GM21390 (cell line): ENCODE data around the gene PRR23E.

Experiments
- ATAC-seq: cut with Tn5 transposase; IDR thresholded peaks from one replicate; pipeline ENCODE4 v1.9.1; 2021; ENCODE audit not compliant: unreplicated experiment

PRR23E gene

DNA sequence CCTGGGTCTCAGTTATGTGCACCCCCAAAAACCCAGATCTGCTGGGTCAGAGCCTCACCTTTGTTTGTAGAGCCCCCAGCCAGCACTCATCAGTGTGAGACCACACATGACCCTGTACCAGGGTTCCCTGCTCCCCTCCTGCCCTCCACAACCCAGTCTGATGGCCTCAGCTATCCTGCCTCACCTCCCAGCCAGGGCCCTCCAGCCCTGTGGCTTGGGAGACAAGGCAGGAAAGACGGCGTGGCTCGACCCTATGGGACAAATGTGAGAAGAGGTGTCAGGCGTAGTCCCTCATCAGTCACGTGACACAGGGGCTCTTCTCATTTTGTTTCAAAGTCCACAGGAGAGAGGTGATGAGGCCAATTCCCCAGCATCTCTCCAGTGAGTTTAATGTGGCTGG is 28.3 kb upstream of the PRR23E start:
- ATAC-seq = no peak

DNA sequence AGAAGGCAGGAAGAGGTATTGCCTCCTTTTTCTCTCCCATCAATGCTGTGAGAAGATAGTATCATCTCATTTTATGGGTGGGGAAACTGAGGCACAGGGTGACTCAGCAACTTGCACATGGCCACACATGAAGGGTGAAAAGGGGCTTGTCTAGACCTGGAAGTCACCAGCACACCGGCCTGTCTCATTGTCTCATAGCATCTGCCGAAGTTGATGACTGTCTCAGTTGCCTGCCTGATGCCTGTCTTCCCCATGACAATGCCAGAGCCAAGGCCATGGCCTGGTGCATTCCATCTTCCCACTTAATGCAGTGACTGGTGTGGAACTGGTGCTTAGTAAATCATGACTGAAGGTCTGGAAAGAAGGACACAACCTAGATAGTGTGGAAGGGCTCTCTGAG is 27.9 kb upstream of the PRR23E start:
- ATAC-seq = no peak

DNA sequence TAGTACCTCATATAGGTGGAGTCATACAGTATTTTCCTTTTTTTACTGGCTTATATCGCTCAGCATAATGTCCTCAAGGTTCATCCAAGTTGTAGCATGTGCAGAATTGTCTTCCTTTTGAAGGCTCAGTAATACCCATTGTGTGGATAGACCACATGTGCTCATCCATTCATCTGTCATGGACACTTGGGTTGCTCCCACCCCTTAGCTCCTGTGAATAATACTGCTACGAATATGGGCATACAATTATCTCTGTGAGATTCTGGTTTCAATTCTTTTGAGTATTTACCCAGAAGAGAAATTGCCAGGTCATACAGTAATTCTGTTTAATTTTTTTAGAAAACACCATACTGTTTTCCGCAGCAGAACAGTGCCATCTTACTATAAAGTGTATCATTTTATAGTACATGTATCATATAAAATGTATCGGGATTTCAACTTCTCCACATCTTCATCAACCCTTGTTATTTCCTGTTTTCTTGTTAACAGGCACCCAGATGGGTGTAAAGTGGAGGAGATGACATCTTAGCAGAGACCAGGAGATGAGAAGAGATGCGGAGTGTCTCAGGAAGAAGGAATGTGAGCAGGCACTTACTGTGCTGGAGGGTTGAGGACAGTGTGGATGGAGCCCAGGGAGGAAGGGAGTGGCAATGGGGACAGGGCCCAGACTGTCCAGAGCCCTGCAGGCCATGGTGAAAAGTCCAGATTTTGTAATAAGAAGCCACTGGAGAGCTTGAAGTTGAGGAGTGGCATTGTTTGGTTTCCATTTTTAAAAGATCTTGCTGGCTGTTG is 27.0 kb upstream of the PRR23E start:
- no peak for ATAC-seq

DNA sequence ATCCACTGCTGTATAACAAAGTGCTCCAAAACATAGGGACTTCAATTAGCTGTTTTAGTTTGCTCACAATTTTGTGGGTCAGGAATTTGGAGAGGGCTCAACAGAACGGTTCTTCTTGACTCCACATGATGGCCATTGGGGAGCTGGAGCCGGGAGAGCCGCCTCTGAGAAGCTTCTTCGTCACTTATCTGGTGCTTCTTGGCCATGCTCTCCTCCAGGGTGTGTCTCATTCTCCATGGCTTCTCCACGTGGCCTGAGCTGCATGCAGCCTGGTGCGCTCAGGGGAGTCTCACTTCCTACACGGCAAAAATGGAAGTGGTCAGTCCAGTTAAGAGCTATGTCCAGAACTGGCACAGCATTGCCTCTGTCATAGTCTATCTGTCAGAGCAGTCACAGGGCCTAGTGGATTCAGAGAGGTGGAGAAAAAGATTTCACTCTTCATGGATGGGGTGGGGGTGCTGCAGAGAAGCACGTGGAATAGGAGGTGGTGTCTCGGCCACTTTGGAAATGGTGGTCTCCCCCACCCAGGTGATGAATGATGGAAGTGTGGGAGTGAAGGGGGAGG is 26.3 kb upstream of the PRR23E start:
- no peak for ATAC-seq

DNA sequence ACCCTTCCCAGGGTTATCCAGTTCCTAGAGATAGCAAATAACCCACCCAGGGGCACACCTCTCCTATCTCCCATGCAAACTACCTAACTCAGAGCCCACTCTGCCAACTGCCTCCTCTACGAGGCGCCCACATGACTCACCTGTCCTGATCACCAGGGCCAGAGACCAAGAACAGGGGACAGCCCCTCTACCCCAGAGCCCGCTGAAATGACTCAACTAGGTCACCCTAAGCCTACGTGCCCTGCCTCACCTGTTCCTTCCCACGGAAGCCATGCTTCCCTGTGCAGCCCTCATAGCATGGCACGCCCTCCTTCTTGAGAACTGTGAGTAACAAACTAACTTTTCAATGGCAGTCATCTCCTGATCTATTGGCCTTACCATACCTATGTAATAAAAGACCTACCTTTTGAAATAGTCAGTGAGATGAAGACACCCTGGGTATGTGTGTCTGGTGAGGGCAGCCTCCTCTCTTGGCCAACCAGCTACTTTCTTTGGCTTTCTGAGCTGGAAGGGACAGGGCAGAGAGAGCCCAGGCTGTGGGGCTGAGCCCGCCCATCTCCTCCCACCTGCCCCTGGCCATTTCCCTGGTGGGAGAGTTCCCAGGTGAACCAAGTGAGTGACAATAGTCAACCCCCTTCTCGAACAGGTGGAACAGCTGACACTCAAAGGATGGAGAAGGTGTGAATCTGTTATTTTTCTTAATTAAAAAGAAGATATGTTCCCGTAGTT is 25.5 kb upstream of the PRR23E start:
- no peak for ATAC-seq

DNA sequence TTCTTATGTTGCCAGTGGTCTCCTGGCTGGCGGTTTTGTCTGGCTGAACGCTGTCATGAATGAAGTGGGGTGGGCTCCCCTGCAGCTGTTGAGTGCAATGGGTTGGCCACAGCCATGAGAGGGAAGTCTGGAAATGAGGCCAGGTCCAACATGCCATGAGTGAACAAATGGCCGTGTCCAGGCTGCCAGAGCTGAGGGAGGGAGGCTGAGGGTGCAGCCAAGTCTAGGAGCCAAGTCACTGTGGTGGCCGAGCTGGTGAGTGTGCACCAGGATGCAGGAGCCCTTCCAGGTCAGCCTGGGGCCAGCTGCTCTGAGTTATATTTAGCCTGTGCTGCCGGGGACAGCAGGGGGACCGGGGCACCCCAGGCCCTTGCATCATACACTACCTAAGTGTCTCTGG is 24.7 kb upstream of the PRR23E start:
- ATAC-seq = no peak

DNA sequence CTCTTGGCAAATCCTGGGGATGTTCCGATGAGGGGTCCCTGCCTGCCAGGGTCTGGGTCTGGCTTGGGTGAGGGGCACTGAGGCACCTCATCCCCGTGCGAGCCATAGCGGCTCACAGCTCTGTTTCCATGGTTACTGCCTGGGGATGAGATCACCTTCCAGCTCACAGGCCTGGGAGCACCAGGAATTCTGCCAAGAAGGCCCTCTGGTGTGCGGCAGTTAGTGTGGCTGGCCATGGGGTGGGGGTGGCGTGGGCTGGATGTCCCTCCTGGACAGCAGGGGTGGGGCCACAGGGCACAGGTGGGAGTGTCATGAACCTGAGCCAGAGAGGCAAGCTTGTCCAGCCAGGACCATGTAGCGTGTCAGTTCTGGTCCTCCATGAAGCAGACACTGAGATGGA is 22.1 kb upstream of the PRR23E start:
- ATAC-seq = no peak

DNA sequence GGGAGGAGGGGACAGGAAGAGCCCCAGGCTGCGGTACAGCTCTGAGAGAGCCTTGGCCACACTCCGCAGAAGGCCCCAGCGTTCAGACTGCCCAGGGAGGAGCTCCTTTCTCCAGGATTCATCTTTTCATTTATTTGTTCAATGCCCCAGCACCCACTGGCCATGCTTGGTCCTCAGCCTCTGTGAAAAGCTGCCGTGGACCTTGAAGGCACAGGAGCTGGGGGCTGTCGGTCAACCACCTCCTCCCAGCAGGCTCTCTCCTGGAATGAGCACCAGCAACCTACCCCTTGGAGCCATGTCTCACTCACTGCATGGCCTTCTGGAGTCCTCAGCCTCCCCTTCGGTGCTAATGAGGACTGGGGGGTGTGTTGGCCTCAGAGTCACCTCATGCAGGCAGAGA is 21.6 kb upstream of the PRR23E start:
- ATAC-seq = no peak

DNA sequence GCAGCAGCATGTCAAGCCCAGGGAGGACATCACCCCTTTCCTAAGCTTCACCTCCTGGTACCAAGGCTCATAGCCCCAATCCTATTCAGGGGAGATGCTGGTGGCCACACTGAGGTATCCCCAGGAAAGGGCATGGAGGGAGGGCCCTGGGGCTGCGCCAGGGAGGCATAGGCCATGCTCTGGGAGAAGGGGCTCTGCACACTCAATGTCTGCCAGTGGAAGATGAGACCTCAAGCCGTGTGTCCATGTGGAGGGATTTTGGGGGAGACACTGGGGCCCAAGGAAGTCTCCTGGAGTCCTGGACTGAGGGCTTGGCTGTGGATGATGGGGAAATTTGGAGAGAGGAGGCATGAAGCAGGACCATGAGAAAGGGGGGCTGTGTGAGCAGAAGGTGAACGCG is 21.2 kb upstream of the PRR23E start:
- ATAC-seq = no peak

DNA sequence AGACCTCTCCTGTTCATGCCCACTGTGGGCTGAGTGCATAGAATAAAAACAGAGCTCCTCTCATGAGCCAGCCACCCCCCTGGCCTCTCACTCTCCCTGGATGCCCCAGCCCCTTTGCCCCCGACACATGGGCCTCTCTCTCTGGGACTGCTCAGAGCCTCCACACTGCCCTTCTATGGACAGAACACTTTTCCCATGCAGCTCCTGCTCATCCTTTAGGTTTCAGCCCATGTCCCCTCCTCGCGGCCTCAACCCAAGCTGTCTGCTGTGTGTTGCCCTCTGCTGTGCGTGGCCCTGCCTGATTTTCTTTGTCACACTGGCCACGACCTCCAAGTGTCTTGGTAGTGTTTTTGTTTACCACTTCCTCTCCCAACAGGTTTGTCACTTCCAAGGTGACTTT is 20.7 kb upstream of the PRR23E start:
- ATAC-seq = no peak

DNA sequence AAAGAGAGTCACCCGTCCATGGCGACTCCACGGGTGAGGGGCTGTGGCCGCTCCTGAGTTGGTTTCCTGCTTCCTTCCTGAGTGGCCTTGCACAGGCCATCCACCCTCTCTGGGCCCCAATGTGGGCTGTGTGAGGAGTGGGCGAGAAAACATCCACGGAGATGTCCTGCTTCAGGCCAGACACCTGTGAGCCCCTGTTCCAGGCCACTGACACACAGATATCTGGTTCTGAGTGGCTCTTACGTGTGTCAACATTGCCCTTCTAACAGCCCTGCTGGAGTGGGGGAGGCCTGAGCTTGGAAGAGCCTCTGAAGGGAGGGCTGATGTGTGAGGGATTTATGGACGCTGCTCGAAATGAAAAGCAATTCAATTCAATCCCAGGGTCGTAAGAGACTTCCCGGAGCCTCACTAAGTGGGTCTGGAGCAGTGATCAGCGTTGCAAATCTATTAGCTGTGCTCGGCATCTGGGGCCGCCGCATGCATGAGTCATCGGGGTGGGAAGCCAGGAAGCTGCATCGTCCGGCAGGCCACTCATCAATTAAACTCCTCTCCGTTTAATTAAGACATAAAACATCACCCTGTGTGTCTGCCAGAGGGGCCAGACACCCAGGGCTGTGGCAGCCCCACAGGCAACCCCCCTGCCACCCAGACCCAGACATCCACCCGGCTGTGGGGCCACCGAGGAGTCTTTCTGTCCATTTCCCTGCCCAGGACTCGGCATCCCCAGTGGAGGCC is 20.0 kb upstream of the PRR23E start:
- ATAC-seq = no peak

DNA sequence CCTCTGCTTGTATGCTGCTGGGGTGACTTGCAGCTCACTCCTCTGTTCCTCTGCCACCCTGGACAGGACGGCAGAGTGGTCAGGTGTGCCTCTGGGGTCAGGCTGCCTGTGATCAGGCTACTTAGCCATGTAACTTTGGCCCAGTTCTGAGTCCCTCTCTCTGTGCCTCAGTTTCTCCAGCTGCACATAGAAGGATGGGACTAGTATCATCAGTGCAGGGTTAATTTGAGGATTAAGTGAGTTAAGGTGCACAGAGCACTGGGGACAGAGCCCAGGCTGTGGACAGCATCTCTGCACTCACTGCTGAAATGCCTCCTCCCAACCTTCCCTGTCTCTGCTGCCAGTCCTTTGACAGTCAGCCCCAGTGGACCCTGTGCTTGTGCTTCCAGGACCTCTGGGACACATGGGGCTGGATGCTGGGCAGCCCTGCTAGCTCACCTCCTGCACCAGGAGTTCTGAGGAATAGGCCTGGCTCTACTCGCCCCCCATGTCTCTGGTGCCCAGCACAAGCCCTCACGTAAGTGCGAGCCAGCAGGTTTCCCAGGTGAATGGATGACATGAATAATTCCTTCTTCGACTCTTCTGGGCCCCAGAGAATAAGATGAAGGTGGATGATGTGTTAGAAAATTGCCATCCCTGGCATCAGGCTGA is 19.3 kb upstream of the PRR23E start:
- ATAC-seq = no peak

DNA sequence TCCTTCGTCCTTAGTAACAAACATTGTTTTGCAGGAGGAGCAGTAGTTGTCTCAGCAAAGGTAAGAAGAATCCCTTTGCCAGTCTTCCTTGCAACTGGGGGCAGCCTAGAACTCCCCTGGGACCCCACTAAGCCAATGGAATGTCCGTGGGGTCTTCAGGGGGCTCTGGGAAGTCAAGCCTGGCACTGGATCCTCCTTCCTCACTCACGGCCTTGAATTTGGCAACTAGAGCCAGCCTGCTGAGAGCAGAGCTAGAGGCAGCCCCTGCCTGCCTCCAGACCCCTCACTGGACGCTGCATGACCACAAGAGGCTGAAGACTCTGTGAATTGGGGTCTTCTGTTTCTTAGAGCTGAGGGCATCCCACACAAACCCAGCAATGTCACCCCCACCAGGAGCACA is 18.6 kb upstream of the PRR23E start:
- no peak for ATAC-seq

DNA sequence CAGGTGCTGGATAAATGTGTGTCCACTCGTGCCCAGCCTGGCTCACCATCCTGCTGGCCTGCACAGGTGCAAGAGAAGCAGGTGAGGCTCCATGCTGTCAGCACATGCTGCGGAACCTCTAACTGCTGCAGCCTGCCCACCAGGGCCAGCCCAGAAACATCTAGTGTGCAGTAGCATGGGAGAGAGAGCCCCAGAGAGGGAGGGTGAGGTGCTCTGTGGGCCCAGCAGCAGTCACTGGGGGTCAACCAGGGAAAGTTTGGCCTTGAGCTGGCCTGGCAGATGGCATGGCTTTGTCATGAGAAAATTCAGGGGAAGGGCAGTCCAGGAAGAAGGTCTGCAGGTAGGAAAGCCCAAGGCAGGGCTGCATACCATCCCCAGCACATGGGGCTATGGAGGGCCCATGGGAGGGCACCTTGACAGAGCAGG is 18.2 kb upstream of the PRR23E start:
- no peak for ATAC-seq

DNA sequence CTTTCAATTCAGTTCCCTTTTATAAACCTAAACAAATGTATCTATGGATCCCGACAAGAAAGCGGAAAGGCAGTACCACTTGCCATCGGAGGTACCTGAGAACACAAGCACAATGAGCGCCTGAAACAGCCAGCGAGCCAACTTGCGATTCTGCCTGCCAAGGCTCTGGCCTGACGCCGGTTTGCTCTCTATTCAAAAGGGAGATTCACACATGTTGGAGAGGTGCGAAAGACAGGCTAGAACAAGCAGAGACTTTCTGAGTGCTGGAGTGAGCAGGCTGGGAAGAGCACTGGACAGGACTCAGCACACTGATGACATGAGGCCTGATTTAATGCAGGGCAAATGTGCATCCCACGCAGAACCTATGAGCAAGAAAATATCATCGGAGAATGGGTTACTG is 17.7 kb upstream of the PRR23E start:
- no peak for ATAC-seq

DNA sequence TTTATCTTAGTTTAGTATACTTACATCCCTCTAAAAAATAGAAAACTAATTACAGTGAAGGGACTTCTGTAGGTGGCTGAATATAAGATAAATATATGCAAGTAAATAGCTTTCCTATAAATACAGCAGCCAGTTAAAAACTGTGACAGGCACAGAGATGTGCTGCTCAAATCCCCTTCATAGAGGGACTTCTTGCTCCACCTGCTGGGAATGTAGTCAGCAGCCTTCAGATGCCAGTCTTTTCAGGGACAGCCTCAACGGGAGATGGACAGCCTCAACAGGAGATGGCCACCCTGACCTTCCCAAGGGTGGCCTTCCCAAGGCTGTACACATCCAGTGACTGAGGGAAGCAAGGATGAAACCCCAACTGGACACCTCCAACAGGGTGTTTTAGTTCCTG is 15.7 kb upstream of the PRR23E start:
- no peak for ATAC-seq

DNA sequence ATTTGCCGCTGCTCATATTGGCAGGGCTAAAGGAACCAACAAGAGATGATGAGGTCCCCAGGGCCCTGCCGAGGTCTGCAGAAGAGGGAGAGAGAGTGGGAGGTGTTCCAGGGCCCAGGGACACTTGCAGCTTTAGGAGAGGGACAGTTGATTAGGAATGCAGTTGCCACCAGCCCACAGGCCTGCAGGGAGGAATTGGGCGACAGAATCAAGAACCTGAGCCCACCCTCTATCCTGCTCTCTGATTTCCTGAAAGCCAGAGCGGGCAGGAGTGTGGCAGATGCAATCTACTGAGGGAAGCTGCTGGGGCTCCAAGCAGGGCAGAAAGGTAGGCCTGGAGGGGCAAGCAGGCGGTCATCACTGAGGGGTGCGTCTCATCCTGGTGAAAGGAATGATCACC is 12.1 kb upstream of the PRR23E start:
- no peak for ATAC-seq

DNA sequence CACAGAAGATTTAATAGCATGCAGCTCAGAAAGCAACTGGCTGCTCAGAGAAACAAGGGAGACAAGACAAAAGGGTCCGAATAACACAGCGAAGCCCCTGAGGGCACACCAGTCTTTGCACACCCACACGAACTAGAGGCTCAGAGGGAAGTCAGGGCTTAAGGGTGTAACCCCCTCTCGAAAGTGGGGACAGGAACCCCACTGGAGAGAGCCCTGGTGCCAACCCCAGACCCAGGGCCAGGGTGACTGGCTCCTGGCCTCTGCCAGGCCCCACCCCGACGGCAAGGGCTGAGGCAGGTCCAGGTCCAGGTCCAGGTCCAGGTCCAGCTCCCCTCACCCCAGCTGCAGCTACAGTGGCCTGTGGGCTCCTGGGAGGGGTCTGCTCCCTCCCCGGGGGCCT is 10.5 kb upstream of the PRR23E start:
- ATAC-seq = no peak

DNA sequence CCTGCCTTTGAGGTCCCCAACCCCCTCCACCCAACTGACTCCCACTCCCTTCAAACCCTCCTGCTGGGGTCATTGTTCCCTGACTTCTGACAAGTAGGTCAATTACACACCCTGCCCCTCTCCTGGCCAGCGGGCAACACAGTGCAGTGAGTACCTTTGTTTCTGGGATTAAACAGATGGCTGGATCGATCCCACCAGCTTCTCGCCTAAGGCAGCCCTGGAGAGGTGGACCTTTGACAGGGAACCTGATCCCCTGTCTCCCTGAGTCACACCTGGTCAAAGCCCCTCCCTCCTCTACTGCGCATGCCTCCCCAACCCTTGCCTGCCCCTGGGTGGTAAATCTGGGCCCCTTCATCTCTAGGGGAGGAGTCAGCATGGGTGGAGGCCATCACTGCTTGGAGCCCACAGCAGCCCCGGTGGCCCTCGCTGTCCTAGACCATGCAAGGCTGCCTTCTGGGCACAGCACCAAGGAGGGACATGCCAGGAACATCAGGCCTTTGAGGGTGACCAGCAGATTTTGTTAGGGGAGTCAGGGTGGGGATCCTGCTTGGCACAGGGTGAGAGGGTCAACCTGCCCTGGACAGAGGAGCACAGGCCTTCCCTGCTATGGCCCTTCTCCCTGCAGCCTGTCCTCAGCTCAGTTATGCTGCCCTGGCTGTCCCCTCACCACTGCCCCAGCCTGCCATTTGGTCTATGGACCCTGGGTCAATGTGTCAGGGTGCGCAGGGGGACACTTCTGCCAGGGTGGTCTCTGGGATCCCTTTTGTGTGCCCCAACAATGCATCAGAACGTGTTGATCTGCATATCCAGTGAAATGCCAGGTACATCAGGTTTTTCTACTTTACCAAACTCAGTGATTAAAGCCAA is 9.8 kb upstream of the PRR23E start:
- ATAC-seq = no peak
